ENCODE data around the gene TNS3. TPM values are rescaled to one million over a fixed set of nuclear protein-coding genes. Genes with fewer than 3 reads are reported as not detected.

The TNS3 gene
- total RNA-seq, 4 donors from 2014 or later: 34.6 to 52.5 (median 48.6) TPM

GRCh38 chr7:47320296-47320695 is 261.6 kb downstream of the TNS3 start:
- H3K27me3 ChIP-seq: no peaks in the 10 kb centered on the region
- H3K4me3 ChIP-seq: no peak overlapping the region
- peaks cover 10 to 38% (median 13%) of the 10 kb centered on the region in 4 donors for H3K4me1 ChIP-seq
- H3K36me3 ChIP-seq: peaks cover 0 to 28% (median 11%) of the 10 kb centered on the region in 4 donors
- WGBS: 93% methylated on average over 4 of the region's 5 CpGs
- intact Hi-C loops (cut with DNase I): no loop called here
- TF ChIP-seq EP300 (IDR thresholded peaks at IDR 0.05) (no peak), POLR2A (IDR thresholded peaks at IDR 0.05; ENCODE audit: low read depth) (no peak), POLR2AphosphoS5 (IDR thresholded peaks at IDR 0.05) (no peak)
- TF ChIP-seq, protein P1, sequence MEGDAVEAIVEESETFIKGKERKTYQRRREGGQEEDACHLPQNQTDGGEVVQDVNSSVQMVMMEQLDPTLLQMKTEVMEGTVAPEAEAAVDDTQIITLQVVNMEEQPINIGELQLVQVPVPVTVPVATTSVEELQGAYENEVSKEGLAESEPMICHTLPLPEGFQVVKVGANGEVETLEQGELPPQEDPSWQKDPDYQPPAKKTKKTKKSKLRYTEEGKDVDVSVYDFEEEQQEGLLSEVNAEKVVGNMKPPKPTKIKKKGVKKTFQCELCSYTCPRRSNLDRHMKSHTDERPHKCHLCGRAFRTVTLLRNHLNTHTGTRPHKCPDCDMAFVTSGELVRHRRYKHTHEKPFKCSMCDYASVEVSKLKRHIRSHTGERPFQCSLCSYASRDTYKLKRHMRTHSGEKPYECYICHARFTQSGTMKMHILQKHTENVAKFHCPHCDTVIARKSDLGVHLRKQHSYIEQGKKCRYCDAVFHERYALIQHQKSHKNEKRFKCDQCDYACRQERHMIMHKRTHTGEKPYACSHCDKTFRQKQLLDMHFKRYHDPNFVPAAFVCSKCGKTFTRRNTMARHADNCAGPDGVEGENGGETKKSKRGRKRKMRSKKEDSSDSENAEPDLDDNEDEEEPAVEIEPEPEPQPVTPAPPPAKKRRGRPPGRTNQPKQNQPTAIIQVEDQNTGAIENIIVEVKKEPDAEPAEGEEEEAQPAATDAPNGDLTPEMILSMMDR (IDR thresholded peaks at IDR 0.05): no peak
- DNase-seq (ENCODE audit: extremely low spot score): peak; percentile 45
- no peaks in the 10 kb centered on the region for H3K9me3 ChIP-seq
- H3K27ac ChIP-seq (replicated peaks in 1 of 4): no peak overlapping the region

DNA sequence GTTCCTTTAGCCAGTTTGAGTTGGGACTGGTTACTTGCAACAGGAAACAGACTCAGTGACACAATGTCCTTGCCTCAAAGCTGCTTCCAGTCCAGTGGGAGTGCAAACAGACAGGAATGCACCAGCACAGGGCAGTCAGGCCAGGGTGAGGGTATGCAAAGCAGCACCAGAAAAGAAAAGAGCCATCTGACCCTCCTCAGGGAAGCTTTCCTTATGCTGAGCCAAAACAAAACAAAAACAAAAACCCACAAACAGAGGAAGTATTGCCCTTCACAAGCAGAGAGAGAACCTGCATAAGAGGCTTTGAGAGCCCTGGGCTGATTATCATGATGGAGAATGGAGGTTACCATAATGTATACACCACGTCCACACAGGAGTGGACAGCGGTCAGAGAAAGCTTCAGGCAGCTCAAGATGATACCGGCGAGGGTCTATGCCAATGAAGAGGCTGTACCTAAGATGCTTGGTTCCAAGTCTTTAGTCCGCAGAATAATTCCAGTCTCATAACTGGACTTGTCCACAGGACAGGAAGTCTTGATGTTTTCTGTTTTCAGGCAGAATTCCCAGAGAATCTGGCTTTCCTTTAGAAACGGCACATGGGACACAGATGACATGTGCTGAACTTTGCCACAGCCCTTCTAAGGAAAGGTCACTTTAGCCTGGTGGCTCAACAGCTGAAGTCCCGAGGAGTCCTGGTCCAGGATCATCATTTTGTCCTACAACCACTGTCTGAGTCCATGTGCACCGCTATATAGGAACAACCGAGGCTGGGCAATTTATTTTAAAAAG is 263.3 kb downstream of the TNS3 start:
- WGBS: 84% methylated on average over 9 of the region's 9 CpGs
- peak overlapping the region in 1 of 4 donors; percentile 41 for H3K27ac ChIP-seq (replicated peaks in 1 of 4)

DNA sequence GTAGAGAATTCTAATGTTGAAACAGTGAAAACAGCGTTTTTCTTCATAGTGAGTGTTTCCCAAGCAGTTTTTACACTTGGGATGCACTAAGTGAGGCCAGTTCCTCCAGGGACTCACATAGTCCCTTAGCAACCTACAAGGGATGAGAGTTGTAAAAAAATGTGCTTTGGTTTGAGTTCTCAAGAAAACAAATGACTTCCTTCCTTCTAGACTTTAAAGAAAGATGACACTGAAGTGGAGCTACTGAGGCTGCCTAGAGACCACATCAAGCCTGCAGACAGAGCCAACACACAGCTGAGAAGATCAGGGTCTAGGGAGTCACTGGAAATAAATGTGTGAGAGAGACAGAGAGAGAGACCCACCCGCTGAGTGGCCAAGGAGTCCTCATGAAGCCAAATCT is 264.4 kb downstream of the TNS3 start:
- Histone ChIP-seq H3K27ac (replicated peaks in 1 of 4) (no peak overlapping the region), H3K4me3 (no peak overlapping the region), H3K36me3 (peaks cover 0 to 28% (median 11%) of the 10 kb centered on the region in 4 donors), H3K27me3 (no peaks in the 10 kb centered on the region), H3K9me3 (no peaks in the 10 kb centered on the region), H3K4me1 (peaks cover 25 to 50% (median 27%) of the 10 kb centered on the region in 4 donors)
- DNase-seq (ENCODE audit: extremely low spot score): peak; percentile 31
- intact Hi-C loops (cut with DNase I): no loop called here
- TF ChIP-seq EP300 (IDR thresholded peaks at IDR 0.05) (no peak), POLR2AphosphoS5 (IDR thresholded peaks at IDR 0.05) (no peak), POLR2A (IDR thresholded peaks at IDR 0.05; ENCODE audit: low read depth) (no peak)
- TF ChIP-seq, protein P1 (IDR thresholded peaks at IDR 0.05): no peak
- WGBS: 85% methylated on average over 2 of the region's 2 CpGs

More for the DNA sequence above, 263.3 kb downstream of the TNS3 start:
- TF ChIP-seq POLR2AphosphoS5 (IDR thresholded peaks at IDR 0.05) (no peak), POLR2A (IDR thresholded peaks at IDR 0.05; ENCODE audit: low read depth) (no peak), EP300 (IDR thresholded peaks at IDR 0.05) (no peak)
- TF ChIP-seq, protein P1 (IDR thresholded peaks at IDR 0.05): no peak
- intact Hi-C loops (cut with DNase I): no loop called here
- Histone ChIP-seq H3K27me3 (no peaks in the 10 kb centered on the region), H3K9me3 (no peaks in the 10 kb centered on the region), H3K36me3 (peaks cover 0 to 28% (median 11%) of the 10 kb centered on the region in 4 donors), H3K4me1 (peaks cover 25 to 51% (median 27%) of the 10 kb centered on the region in 4 donors), H3K4me3 (no peak overlapping the region)
- peak; percentile 24 for DNase-seq (ENCODE audit: extremely low spot score)

DNA sequence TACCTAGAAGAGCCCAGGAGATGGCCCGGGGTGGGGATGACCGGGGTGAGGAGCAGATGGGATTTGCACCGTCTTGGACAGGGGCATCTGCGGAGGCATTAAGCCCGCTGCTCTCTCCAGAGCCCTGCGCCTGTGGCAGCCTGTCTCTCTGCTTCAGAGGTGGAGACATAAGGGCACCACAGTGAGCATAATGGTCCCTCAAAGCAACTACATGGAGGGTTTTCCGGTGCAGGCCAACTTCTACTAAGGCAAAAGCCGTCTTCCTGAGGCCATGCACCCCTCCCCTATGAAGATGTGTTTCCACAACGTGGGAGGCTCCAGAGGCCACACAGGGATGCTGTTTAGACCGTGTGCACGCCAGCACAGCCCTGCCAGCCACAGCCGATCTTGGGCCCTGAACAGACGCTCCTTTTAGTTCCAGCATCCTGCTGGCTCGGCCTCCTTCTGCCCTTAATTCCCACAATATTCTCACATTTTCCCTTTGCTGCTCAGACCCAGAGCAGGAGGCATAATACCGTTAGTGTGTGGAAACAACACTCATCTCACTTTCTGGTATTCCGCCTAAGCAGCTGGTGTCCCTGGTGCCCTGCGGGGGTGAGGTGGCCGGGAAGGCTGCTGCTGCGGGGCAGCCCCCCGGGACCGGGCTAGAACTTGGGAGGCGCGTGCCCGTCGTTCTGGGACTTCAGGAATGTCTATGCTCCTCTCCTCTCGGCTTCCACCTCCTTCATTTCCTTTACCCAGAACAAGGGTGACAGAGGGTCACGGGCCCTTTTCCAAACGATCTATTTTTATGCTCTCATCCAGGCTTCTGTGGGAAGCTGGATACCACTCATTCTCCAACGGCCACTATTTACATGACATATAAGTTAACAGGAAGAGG is 266.9 kb downstream of the TNS3 start:
- no peak for DNase-seq (ENCODE audit: extremely low spot score)
- 61% methylated on average over 29 of the region's 29 CpGs for WGBS
- Histone ChIP-seq H3K36me3 (peaks cover 0 to 14% (median under 1%) of the 10 kb centered on the region in 4 donors), H3K27me3 (no peaks in the 10 kb centered on the region), H3K9me3 (no peaks in the 10 kb centered on the region), H3K4me3 (peak overlapping the region in 2 of 4 donors; percentile 1 to 23), H3K27ac (replicated peaks in 1 of 4) (peak overlapping the region; percentile 10 to 70 (median 34)), H3K4me1 (peaks cover 25 to 55% (median 27%) of the 10 kb centered on the region in 4 donors)
- TF ChIP-seq POLR2A (IDR thresholded peaks at IDR 0.05; ENCODE audit: low read depth) (no peak), EP300 (IDR thresholded peaks at IDR 0.05) (no peak), POLR2AphosphoS5 (IDR thresholded peaks at IDR 0.05) (no peak)
- TF ChIP-seq, protein P1 (IDR thresholded peaks at IDR 0.05): no peak
- intact Hi-C loops (cut with DNase I): no loop called here
